GM10847 (cell line): ENCODE results near the gene OR51A7.
"Not testable (repeated sequence)": the region's sequence is repeated elsewhere in the genome, so short reads cannot be mapped to it uniquely, and the experiment has no call there.

Experiments used
- POLR2A ChIP-seq: IDR thresholded peaks from 2 replicates; pipeline ENCODE4 v1.6.1; 2011; ENCODE audit not compliant: insufficient read length; ENCODE audit errors: extremely low read depth

The OR51A7 gene

DNA sequence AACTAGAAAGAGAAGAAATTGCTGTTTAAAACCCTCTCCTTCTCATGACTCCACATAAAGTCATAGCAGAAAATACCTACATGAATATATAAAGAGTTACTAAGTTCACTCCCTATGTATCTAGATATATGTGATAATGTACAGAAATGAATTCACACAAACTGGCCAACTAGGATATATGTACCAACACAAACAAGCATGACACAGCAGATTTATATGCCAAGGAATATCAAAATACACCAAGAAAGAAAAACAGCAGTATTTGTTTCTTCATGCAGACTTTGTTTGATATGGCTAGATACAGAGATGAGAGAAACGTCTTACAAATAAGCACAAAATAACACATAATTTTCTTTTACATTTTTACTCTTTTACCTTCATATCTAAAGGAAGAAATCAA is 18.7 kb downstream of the OR51A7 start:
- no peak for TF ChIP-seq POLR2A

DNA sequence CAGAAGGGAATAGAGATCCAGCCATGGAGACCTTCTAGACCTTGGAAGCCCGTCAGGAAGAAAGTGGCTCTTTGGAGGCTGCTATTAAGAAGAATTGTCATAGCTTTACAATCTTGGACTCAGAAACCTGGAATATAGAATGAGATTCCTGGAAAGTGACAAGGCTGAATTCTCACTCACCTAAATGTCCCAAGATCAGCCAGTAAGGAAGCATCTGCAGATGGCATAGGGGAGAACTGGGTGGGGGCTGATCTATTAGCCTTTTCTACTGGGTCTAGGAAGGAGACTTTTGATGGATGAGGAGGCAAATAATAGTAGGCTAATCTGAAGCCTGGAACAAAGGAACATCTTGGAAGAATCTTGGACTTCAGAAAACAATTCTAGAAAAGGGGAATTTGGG is 20.7 kb downstream of the OR51A7 start, which contains the start of gene OR51G1:
Gene OR51G1 (minus strand): TSS at position 101 of the 400 bp plus-strand sequence. CDS start 0 bp downstream, at position 101.
- no peak for TF ChIP-seq POLR2A

DNA sequence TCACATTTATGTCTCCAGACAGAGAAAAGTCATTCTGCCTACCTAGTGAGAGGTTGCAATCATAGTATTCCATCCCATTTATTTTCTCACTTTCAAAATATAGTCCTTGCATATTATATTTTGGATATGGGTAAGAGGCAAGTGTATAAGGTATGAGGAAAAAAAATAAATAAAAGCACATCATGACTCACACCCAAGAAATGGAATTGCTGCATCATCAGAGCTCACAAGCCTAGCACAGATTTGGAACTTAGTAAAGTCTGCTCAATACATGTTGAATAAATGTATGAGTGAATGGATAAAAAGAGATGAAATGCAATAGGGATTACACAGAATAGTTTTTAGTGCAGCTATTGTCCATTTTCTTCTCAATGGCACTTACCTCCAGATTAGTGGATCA is 23.0 kb downstream of the OR51A7 start:
- TF ChIP-seq POLR2A, result no peak

DNA sequence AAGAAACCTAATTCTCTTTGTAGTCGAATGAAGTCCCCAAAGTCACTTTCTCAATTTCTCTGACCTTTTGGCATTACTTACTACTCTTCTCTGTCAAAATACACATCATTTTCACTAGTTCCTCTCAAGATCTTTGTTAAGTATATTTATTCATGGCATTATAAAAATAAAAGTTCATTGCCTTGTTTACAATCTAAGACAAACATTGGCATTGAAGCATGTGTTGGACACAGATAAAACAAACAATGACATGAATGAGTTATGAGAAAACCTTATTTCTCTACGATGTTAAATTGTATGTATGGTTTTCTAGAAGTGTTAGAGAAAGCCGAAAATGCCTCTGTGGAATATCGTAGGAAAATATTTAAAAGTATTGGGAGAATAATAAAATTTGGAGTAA is 29.2 kb downstream of the OR51A7 start:
- TF ChIP-seq POLR2A, result no peak

DNA sequence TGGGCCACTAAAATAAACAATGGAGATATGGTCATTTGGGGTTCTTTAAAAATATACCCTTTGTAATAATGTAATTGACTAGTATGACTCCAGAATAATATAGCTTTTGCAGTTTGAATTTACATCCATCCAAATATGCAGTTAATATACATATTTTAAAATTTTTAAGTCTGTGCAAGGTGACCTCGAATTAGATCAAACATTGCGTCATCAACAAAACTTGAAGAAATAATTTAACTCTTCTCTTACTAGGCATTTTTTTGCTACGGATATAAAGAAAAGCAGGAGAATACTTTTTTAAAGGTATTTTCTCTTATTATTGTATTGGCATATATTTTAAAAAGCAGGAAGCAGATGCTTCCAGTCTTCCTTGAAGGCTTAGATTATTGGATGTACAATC is 33.2 kb downstream of the OR51A7 start:
- no peak for TF ChIP-seq POLR2A

DNA sequence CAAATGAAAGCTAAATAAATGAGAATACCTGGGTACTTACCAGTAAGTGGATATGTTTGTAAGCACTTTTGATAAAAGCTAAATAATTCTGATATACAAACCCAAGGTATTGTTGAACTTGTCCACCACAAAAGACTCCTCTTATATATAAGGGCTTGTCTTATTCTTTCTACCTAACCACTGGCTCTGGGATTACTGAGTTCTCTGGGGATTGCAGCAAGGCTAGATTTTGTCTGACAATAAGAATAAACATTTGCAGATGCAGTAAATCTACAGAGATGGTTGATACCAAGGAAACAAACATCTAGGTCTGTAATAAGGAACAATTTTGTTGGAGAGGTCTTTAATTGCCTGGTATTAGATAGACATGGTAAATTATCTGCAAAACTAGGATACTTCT is 43.9 kb downstream of the OR51A7 start, which contains the start of gene OR51A4:
Gene OR51A4 (minus strand): TSS at position 101 of the 400 bp plus-strand sequence. CDS start 505 bp downstream, outside the sequence.
- no peak for TF ChIP-seq POLR2A

DNA sequence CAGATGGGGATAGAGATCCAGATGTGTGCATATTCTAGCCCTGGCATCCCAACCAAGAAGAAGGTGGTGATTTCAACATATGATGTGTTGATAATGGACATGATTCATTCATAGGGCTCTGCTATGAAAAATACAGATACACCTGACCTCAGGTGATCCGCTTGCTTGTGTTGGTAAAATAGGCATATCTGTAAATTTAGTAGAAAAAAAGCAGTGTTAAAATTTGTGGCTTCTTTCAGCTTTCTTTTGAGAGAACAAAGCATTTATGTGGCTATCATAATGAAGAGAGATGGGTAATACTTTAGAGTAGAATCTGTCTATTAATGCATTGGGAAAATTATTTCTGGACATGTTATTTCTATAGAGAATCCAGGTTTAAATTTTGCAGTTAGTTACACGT is 52.0 kb downstream of the OR51A7 start, which contains the start of gene OR51A2:
Gene OR51A2 (minus strand): TSS at position 101 of the 400 bp plus-strand sequence. CDS start 0 bp downstream, at position 101.
- not testable (repeated sequence) for TF ChIP-seq POLR2A

DNA sequence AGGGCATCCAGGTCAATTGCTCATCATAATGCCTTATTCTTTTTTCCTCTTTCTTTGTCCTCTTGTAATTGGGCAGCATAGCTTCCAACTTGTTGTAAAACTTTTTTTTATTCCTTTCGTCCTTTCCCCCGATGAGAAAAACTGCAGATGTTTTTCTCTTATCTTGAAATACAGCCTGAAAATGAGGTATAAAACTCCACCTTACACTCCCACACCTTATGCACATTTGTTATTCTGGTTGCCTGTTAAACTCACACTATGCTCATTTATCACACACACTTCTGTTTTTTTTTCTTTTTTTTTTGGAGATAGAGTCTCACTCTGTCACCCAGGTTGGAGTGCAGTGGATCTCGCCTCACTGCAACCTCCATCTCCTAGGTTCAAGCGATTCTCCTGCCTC is 53.8 kb downstream of the OR51A7 start:
- no peak for TF ChIP-seq POLR2A
